Cerebellar nuclear complex (tissue), 1 donor: ENCODE data around the gene CDK5R1.
"Not testable (repeated sequence)": the region's sequence is repeated elsewhere in the genome, so short reads cannot be mapped to it uniquely, and the experiment has no call there.

Experiments
- DNase-seq, 2 experiments: peaks; one replicate each; lab custom pipeline; 2025; lab: John Stamatoyannopoulos, UW

The CDK5R1 gene

DNA sequence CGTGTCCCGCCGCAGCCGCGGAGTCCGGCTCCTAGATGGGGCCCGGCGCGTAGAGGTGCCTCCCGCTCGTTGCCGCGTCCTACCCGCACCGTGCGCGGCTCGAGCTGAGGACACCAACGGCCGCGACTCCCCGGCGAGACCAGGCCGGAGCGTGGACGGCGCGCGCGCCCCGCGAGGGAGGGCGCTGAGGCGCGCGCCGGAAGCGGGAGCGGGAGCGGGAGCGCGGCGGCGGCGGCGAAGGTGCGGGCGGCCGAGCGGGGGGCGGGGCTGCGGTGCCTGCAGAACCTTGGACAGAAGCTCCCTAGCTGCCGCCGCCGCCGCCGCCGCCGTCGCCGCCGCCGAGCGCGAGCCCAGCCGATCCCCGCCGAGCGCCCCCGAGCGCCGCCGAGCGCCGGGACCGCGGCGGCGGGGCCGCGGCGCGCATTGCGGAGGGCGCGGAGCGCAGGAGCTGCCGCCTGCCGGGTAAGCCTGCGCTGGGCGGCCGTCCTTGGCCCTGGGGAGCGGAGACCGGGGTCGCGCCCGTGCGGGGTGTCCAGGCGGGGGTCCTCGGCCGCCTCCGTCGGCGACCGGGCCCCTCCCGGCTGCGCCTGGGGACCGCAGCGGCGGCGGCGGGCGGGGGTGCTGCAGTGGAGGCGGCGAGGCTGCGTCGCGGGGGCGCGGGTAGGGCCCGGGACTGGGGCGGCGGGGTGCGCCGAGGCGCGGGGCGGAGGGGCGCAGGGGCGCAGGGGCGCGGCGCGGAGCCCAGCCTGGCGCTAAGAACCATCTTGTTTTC lies at the start of gene CDK5R1:
Gene CDK5R1, plus strand, starts transcription at position 293 of the 772 bp plus-strand sequence. CDS start 628 bp downstream, outside the sequence.
- DNase-seq, result no peak

- no peak for DNase-seq
Observed at GRCh38 chr17:32440722-32441121, 46.1 kb upstream of the CDK5R1 start.

GRCh38 chr17:32441886-32442285 lies 44.9 kb upstream of the CDK5R1 start:
- no peak for DNase-seq

GRCh38 chr17:32443827-32444300 lies 42.9 kb upstream of the CDK5R1 start:
- no peak for DNase-seq

- DNase-seq, result peak; percentile 53 to 91
Observed at GRCh38 chr17:32444301-32445073, 42.3 kb upstream of the CDK5R1 start, which contains the start of gene PSMD11. Gene PSMD11, plus strand, starts transcription at chr17:32444510. Its CDS starts 14 bp downstream, at chr17:32444524.

GRCh38 chr17:32445074-32445415 lies 41.7 kb upstream of the CDK5R1 start:
- no peak for DNase-seq

DNA sequence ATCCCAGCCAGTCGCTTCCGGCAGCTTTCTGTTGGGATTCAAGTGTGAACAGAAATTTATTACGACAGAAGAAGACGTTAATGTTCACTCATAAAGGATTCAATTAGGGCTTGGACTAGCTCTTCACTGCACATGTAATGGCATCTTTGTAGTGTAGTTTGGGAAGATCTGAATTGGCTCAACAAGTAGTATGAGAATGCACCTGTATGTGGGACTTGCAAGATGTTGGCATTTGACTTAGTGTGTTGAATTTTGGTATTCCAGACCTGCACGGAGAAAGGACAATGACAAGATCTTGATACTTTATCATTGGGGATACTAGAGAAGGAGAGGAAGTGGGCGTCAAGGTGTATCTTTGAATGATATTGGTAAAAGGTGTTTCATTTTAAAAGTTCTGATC lies 41.3 kb upstream of the CDK5R1 start:
- DNase-seq, result no peak

GRCh38 chr17:32445971-32446370 lies 40.8 kb upstream of the CDK5R1 start:
- DNase-seq, result no peak

GRCh38 chr17:32446949-32447348 lies 39.8 kb upstream of the CDK5R1 start:
- DNase-seq, result no peak

DNA sequence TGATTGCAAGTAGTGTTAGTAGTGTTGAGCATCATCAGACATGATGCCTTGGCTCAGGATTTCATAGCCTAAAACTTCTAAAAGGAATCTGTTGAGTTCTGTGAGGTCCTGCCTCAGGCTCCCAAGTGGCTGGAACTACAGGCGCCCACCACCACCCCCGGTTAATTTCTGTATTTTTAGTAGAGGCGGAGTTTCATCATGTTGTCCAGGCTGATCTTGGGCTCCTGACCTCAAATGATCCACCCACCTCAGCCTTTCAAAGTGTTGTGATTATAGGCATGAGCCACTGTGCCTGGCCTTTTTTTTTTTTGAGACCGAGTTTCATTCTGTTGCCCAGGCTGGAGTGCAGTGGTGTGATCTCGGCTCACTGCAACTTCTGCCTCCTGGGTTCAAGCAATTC lies 36.8 kb upstream of the CDK5R1 start:
- no peak for DNase-seq

DNA sequence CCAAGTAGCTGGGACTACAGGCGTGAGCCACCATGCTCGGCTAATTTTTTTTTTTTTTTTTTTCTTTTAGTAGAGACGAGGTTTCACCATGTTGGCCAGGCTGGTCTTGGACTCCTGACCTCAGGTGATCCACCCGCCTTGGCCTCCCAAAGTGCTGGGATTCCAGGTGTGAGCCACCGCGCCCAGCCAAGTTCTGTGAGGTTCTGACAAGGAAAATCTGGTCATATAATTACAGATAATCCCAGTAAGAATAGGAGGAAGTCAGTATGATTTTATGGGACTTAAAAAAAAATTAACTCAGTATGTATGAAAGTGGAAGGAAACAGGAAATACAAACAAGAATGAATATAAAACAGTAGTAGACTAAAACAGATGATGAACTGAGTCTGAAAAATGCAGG lies 36.4 kb upstream of the CDK5R1 start:
- DNase-seq, result not testable (repeated sequence)

- DNase-seq, result no peak
Observed at GRCh38 chr17:32451879-32452278, 34.9 kb upstream of the CDK5R1 start.

DNA sequence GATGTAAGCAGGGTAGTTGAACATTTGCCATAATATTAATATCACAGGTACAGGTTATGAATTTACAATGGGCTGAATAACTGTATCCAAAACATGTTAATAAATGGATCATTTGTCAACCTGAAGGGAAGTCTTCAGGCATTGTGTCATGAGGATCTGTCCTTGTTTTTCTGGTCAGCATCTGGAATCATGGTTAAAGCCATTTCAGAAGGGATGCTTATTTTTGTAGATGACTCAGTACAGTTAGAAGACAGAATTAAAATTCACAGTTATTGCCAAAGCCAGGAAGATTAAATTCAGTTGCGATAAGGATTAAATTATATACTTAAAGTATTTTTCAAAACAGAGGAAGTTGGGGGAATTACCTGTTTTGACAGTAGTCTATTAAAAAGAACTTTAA lies 34.5 kb upstream of the CDK5R1 start:
- DNase-seq, result no peak

DNA sequence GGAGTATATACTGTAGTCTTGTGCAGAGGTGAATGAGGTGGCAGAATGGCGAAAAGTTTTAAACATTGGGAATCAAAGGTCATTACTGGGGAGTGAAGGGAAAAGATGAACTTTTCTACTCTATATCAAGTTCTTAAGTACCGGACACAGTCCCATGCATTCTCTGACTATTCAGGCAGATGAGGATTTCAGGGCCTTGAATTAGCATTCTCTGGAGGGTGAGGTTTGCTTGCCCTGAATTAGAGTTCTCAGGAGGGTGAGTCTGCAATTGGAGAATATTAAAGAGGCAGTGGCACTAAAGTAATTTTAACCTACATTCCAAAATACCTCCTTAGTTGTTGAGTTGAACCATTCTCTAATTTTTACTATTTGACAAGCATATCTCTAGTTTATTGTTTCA lies 33.4 kb upstream of the CDK5R1 start:
- DNase-seq, result no peak

- DNase-seq, result no peak
Observed at GRCh38 chr17:32458371-32458770, 28.4 kb upstream of the CDK5R1 start.

DNA sequence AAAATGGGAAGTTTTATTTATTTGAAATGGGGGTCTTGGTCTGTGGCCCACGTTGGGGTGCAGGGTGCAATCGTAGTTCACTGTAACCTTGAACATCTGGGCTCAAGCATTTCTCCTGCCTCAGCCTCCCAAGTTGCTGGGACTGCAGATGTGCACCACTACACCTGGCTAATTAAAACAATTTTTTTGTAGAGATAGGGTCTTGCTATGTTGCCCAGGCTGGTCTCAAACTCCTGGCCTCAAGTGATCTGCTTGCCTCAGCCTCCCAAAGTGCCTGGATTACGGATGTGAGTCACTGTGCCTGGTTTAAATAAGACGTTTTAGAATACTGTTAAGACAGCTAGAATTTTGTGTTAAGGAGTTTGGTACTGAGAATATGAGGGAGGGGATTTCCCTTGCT lies 26.7 kb upstream of the CDK5R1 start:
- no peak for DNase-seq

- no peak for DNase-seq
Observed at GRCh38 chr17:32461498-32461852, 25.3 kb upstream of the CDK5R1 start.

DNA sequence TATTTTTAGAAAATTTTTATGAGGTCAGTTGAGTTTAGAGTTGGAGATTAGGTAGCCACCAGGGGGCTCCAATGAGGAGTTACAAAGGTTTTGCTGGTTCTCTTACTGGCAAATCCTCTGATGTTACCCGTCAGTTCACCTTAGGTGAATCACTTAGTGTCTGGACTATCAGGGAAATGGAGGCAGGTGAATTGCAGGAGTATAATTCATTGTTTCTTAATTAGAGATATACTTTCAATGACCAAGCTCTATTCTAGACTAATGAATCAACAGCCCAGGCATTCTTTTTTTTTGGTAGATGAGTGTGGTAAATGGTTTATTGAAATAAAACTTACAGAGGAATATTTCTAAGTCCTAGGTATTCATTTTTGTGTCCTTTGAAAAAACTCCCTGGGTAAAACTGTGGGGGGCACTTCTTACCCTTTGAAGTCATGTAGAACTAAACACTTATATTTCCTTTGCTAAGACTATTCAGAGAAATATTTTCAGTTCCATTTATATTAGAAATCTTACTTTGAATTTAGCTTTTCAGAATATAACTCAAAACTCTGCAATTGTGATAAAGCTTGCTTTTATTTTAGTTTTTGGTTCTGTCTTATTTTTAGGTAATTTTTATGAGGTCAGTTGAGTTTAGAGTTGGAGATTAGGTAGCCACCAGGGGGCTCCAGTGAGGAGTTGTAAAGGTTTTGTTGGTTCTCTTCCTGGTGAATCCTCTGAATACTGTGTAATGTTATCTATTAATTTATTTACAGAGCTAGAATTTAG lies 24.8 kb upstream of the CDK5R1 start:
- DNase-seq, result no peak

DNA sequence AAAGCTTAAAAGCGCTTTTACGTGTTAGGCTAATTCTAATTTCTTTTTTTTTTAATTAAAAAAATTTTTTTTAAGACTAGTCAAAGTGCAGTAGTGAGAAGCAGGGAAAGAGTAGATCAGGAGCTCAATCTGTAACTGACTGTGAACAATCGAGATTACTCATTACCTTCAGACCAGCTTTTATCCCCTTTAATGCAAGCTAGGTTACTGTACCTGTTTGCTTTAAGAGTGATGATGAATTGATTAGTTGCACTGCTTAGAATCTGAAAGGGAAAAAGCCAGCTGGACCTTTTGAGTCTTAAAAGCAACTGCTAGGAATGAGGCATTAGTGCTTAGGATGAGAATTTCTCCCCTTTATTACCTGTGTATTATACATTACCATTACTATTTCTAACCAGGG lies 23.5 kb upstream of the CDK5R1 start:
- no peak for DNase-seq

- DNase-seq, result no peak
Observed at GRCh38 chr17:32464374-32464773, 22.4 kb upstream of the CDK5R1 start.

GRCh38 chr17:32467949-32468348 lies 18.8 kb upstream of the CDK5R1 start:
- DNase-seq, result no peak

GRCh38 chr17:32470405-32471167 lies 16.2 kb upstream of the CDK5R1 start:
- DNase-seq, result no peak
